ENCODE measurements around the gene BRMS1. TPM values are rescaled to one million over a fixed set of nuclear protein-coding genes. Genes with fewer than 3 reads are reported as not detected.

The BRMS1 gene
- total RNA-seq, 1 experiment from 2014 or later: 58.1 TPM

DNA sequence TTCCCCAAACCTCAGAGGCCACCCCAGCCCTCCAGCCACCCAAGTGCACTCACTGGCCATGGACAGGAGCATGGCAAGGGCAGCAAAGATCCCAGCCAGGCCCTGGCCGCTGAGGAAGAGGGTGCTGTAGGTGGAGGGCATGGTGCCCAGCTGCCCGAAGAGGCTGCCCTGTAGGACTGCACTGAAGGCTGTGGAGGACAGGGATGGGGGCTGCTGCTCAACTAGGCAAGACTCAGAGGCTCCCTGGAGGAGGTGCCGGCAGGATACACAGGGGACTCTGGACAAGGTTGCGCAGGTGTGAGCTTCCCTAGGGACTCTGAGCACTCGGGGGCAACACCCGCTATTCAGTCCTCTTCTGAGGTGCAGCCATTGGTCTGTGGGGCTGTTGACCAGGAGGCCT, 23.6 kb upstream of the BRMS1 start:
- peaks cover 9% of the 10 kb centered on the region for H3K4me1 Mint-ChIP-seq (ENCODE audit: low read depth, unreplicated experiment)
- H3K36me3 ChIP-seq (ENCODE audit: control insufficient read depth, insufficient read depth, low read length): peaks cover 3% of the 10 kb centered on the region; the same call in 1 of the 2 replicates
- intact Hi-C loops (cut with micrococcal nuclease; ENCODE audit: unreplicated experiment): no loop called here
- no peaks in the 10 kb centered on the region for H3K9me3 ChIP-seq
- H3K27me3 Mint-ChIP-seq (ENCODE audit: insufficient read depth, unreplicated experiment): no peaks in the 10 kb centered on the region
- BruUV-seq (replicated peaks): no TSS peak
- no peak for DNase-seq
- POLR2A ChIA-PET: no interaction called here
- peaks cover 15% of the 10 kb centered on the region for H3K4me1 ChIP-seq
- CTCF ChIA-PET: no interaction called here
- H3K36me3 Mint-ChIP-seq (ENCODE audit: insufficient read depth, unreplicated experiment): peaks cover 75% of the 10 kb centered on the region
- H3K4me3 Mint-ChIP-seq (ENCODE audit: unreplicated experiment): peak overlapping the region; percentile 69
- no peak overlapping the region for H3K27ac Mint-ChIP-seq (ENCODE audit: unreplicated experiment)
- H3K9me3 Mint-ChIP-seq (ENCODE audit: unreplicated experiment): no peaks in the 10 kb centered on the region
- no peak for TF ChIP-seq CTCF (IDR thresholded peaks at IDR 0.05; ENCODE audit: insufficient read depth in 1 of 2, low read depth in 1 of 2, low read length in 1 of 2, severe bottlenecking in 1 of 2, unreplicated experiment in 1 of 2)
- no peak overlapping the region for H3K4me3 ChIP-seq (ENCODE audit: low read depth, low read length)
- no peaks in the 10 kb centered on the region for H3K27me3 ChIP-seq (replicated peaks; ENCODE audit: control insufficient read depth, insufficient read depth, low read length)

DNA sequence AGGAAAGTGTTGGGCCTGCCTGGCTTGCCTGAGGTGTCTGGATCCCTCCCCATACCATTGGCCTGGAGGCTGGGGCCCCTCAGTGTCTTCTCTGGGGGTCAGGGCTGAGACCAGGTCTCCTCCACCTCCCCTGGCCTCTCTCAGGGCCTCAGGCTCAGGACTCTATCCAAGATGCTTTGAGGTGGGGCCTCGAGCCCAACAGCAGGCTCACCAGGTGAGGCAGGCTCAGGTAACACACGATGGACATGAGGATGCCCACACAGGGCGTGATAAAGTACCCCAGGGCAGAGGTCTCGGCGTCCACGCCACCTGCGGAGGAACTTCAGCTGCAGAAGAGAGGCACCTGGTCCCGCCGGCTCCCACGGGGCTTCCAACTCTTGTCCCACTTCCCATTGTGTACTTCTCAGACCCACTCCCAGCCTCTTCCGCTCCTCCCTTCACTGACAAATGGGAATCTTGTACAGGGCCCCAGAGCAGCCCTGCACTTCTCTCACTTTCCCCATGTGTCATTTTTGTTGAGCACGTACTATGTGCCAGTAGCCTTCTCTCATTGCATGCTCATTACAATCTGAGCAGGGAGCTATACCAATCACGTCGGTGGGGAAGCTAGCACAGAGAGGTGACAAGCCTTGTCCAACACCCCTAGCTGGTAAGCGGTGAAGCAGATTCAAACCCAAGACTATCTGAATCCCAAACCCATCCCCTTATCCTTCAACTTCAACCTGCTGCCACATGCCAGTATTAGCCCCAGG, 22.8 kb upstream of the BRMS1 start:
- no TSS peak for BruUV-seq (replicated peaks)
- peak overlapping the region; percentile 17 for H3K27ac Mint-ChIP-seq (ENCODE audit: unreplicated experiment)
- no peaks in the 10 kb centered on the region for H3K27me3 Mint-ChIP-seq (ENCODE audit: insufficient read depth, unreplicated experiment)
- no peak for TF ChIP-seq CTCF (IDR thresholded peaks at IDR 0.05; ENCODE audit: insufficient read depth in 1 of 2, low read depth in 1 of 2, low read length in 1 of 2, severe bottlenecking in 1 of 2, unreplicated experiment in 1 of 2)
- intact Hi-C loops (cut with micrococcal nuclease; ENCODE audit: unreplicated experiment): no loop called here
- peaks cover 9% of the 10 kb centered on the region for H3K4me1 Mint-ChIP-seq (ENCODE audit: low read depth, unreplicated experiment)
- no peaks in the 10 kb centered on the region for H3K9me3 ChIP-seq
- peak in 1 of 2 experiments; percentile 43 for DNase-seq
- POLR2A ChIA-PET: no interaction called here
- no peak overlapping the region for H3K4me3 ChIP-seq (ENCODE audit: low read depth, low read length)
- H3K4me1 ChIP-seq: peaks cover 14% of the 10 kb centered on the region
- peaks cover 80% of the 10 kb centered on the region for H3K36me3 Mint-ChIP-seq (ENCODE audit: insufficient read depth, unreplicated experiment)
- peaks cover 3% of the 10 kb centered on the region; the same call in 1 of the 2 replicates for H3K36me3 ChIP-seq (ENCODE audit: control insufficient read depth, insufficient read depth, low read length)
- H3K4me3 Mint-ChIP-seq (ENCODE audit: unreplicated experiment): peak overlapping the region; percentile 69
- CTCF ChIA-PET: interaction anchor here (0.6 kb wide), 1 partner anchor 55 kb away, joined by 3 read pairs; no protein-coding TSS in a partner anchor
- H3K27me3 ChIP-seq (replicated peaks; ENCODE audit: control insufficient read depth, insufficient read depth, low read length): no peaks in the 10 kb centered on the region
- no peaks in the 10 kb centered on the region for H3K9me3 Mint-ChIP-seq (ENCODE audit: unreplicated experiment)

- no peaks in the 10 kb centered on the region for H3K9me3 ChIP-seq
- peak in 1 of 2 experiments; percentile 30 for DNase-seq
- CTCF ChIA-PET: interaction anchor here (0.6 kb wide), 1 partner anchor 54 kb away, joined by 3 read pairs; no protein-coding TSS in a partner anchor
- Mint-ChIP-seq H3K4me3 (ENCODE audit: unreplicated experiment) (no peak overlapping the region), H3K36me3 (ENCODE audit: insufficient read depth, unreplicated experiment) (peaks cover 84% of the 10 kb centered on the region), H3K4me1 (ENCODE audit: low read depth, unreplicated experiment) (peaks cover 9% of the 10 kb centered on the region), H3K27me3 (ENCODE audit: insufficient read depth, unreplicated experiment) (no peaks in the 10 kb centered on the region), H3K9me3 (ENCODE audit: unreplicated experiment) (no peaks in the 10 kb centered on the region), H3K27ac (ENCODE audit: unreplicated experiment) (peak overlapping the region; percentile 57)
- POLR2A ChIA-PET: no interaction called here
- peaks cover 3% of the 10 kb centered on the region; the same call in 1 of the 2 replicates for H3K36me3 ChIP-seq (ENCODE audit: control insufficient read depth, insufficient read depth, low read length)
- no peak overlapping the region for H3K4me3 ChIP-seq (ENCODE audit: low read depth, low read length)
- H3K27me3 ChIP-seq (replicated peaks; ENCODE audit: control insufficient read depth, insufficient read depth, low read length): no peaks in the 10 kb centered on the region
- intact Hi-C loops (cut with micrococcal nuclease; ENCODE audit: unreplicated experiment): no loop called here
- no TSS peak for BruUV-seq (replicated peaks)
- TF ChIP-seq CTCF (IDR thresholded peaks at IDR 0.05; ENCODE audit: insufficient read depth in 1 of 2, low read depth in 1 of 2, low read length in 1 of 2, severe bottlenecking in 1 of 2, unreplicated experiment in 1 of 2): no peak
- H3K4me1 ChIP-seq: peaks cover 10% of the 10 kb centered on the region
Measured at GRCh38 chr11:66366844-66367477, 22.1 kb upstream of the BRMS1 start.

Data from Caco-2 (cell line).